SK-N-SH (cell line): ENCODE measurements around the gene C19orf33. TPM values are rescaled to one million over a fixed set of nuclear protein-coding genes. Genes with fewer than 3 reads are reported as not detected.

Source experiments
- CTCF ChIA-PET: fragments of 300-600, 350-600 bp; formaldehyde crosslinking; extraction: SDS; loops from one replicate; lab custom pipeline; 2021; lab: Yijun Ruan, JAX
- POLR2A ChIA-PET: fragments of 350-600 bp; sonication (Branson Sonifier 250); formaldehyde crosslinking; extraction: SDS; loops from one replicate; lab custom pipeline; 2020; ENCODE audit warnings: antibody characterized with exemption, inconsistent platforms; lab: Yijun Ruan, JAX
- DNase-seq: peaks from one replicate; pipeline ENCODE4 v3.0.0; 2012
- H2AFZ ChIP-seq: fragments of 200-600 bp; sonication (generic); 2 replicates; pipeline ENCODE4 v1.8.1; 2016; ENCODE audit warnings: antibody characterized with exemption, mild to moderate bottlenecking, low read depth
- H3F3A ChIP-seq: fragments of 200-600 bp; sonication (generic); replicated peaks from 2 replicates; pipeline ENCODE3; 2016; ENCODE audit warnings: antibody characterized with exemption, mild to moderate bottlenecking; ENCODE audit not compliant: insufficient read depth
- H3K27ac ChIP-seq, 2 experiments: fragments of 200-500 bp in 1 of 2; fragments of 200-600 bp in 1 of 2; sonication (Bioruptor generic) in 1 of 2; sonication (generic), shearing (Covaris generic) in 1 of 2; 2 replicates each; pipeline versions ENCODE4 v1.5.1 to v1.6.1; 2014 to 2016; ENCODE audit warnings: low read depth in 2 of 2, inconsistent platforms in 1 of 2, low read length in 1 of 2, mild to moderate bottlenecking in 1 of 2, mixed read lengths in 1 of 2
- H3K27me3 ChIP-seq: fragments of 200-600 bp; sonication (generic), shearing (Covaris generic); 2 replicates; pipeline ENCODE4 v1.6.1; 2016; ENCODE audit warnings: mixed run types; ENCODE audit not compliant: insufficient read depth
- H3K36me3 ChIP-seq, 2 experiments: fragments of 200-500 bp in 1 of 2; fragments of 200-600 bp in 1 of 2; sonication (Bioruptor generic) in 1 of 2; sonication (generic) in 1 of 2; replicated peaks in 1 of 2; 2 replicates each; pipeline versions ENCODE3 to v1.5.1; 2014 to 2016; ENCODE audit warnings: low read length in 1 of 2, mild to moderate bottlenecking in 1 of 2; ENCODE audit not compliant: insufficient read depth in 2 of 2, control insufficient read depth in 1 of 2
- H3K4me1 ChIP-seq, 2 experiments: fragments of 200-500 bp in 1 of 2; fragments of 200-600 bp in 1 of 2; sonication (Bioruptor generic) in 1 of 2; sonication (generic), shearing (Covaris generic) in 1 of 2; 2 replicates each; pipeline versions ENCODE4 v1.5.1 to v1.6.1; 2014 to 2016; ENCODE audit warnings: low read depth in 1 of 2, low read length in 1 of 2, mixed run types in 1 of 2; ENCODE audit not compliant: insufficient read depth in 2 of 2, control insufficient read depth in 1 of 2
- H3K4me2 ChIP-seq: fragments of 200-600 bp; sonication (generic), shearing (Covaris generic); 2 replicates; pipeline ENCODE4 v1.6.1; 2017; ENCODE audit warnings: mixed run types
- H3K4me3 ChIP-seq, 2 experiments: fragments of 200-500 bp in 1 of 2; fragments of 200-600 bp in 1 of 2; sonication (Bioruptor generic) in 1 of 2; sonication (generic), shearing (Covaris generic) in 1 of 2; 2 replicates each; pipeline versions ENCODE4 v1.5.1 to v1.8.1; 2014 to 2016; ENCODE audit warnings: low read depth in 2 of 2, inconsistent platforms in 1 of 2, low read length in 1 of 2, mild to moderate bottlenecking in 1 of 2, mixed read lengths in 1 of 2, moderate library complexity in 1 of 2
- H3K79me2 ChIP-seq: fragments of 200-600 bp; sonication (generic); 2 replicates; pipeline ENCODE4 v1.8.1; 2017; ENCODE audit warnings: mild to moderate bottlenecking; ENCODE audit not compliant: insufficient read depth
- H3K9ac ChIP-seq: fragments of 200-600 bp; sonication (generic); 2 replicates; pipeline ENCODE4 v1.6.1; 2017; ENCODE audit warnings: mixed run types
- H3K9me2 ChIP-seq: fragments of 200-600 bp; sonication (generic); 2 replicates; pipeline ENCODE4 v1.6.1; 2017; ENCODE audit warnings: mixed run types
- H3K9me3 ChIP-seq: fragments of 200-600 bp; sonication (generic); 2 replicates; pipeline ENCODE4 v1.6.1; 2017; ENCODE audit warnings: mixed run types, mild to moderate bottlenecking, moderate library complexity
- H4K20me1 ChIP-seq: fragments of 200-600 bp; sonication (generic); 2 replicates; pipeline ENCODE4 v1.6.1; 2017; ENCODE audit warnings: mild to moderate bottlenecking, mixed run types; ENCODE audit not compliant: insufficient read depth
- CHD2 ChIP-seq: fragments of 150-350 bp; IDR thresholded peaks from 2 replicates; pipeline ENCODE4 v1.6.1; 2018; ENCODE audit warnings: low read length; ENCODE audit not compliant: partially characterized antibody
- EZH2phosphoT487 ChIP-seq: fragments of 200-600 bp; sonication (generic); IDR thresholded peaks from 2 replicates; pipeline ENCODE4 v1.6.1; 2017; ENCODE audit warnings: low read depth, mixed run types, mild to moderate bottlenecking, antibody characterized with exemption, moderate library complexity, borderline replicate concordance
- FOXM1 ChIP-seq: IDR thresholded peaks from 2 replicates; pipeline ENCODE4 v1.4.0; 2012; ENCODE audit warnings: low read depth, mild to moderate bottlenecking
- GATA2 ChIP-seq: sonication (generic); formaldehyde crosslinking; IDR thresholded peaks from 2 replicates; pipeline ENCODE4 v1.5.0; 2020; ENCODE audit warnings: mild to moderate bottlenecking, missing genetic modification reagents
- NRF1 ChIP-seq: IDR thresholded peaks from 2 replicates; pipeline ENCODE4 v1.6.1; 2012; ENCODE audit warnings: low read depth, mild to moderate bottlenecking, low read length
- POLR2AphosphoS5 ChIP-seq: IDR thresholded peaks from 2 replicates; pipeline ENCODE4 v1.6.1; 2012; ENCODE audit warnings: low read depth, low read length
- RAD21 ChIP-seq: IDR thresholded peaks from 2 replicates; pipeline ENCODE4 v1.6.1; 2012; ENCODE audit warnings: mild to moderate bottlenecking, low read length
- RCOR1 ChIP-seq: fragments of 150-350 bp; IDR thresholded peaks from 2 replicates; pipeline ENCODE4 v1.6.1; 2017; ENCODE audit warnings: antibody characterized with exemption, low read length
- RFX5 ChIP-seq: IDR thresholded peaks from 2 replicates; pipeline ENCODE4 v1.6.1; 2012; ENCODE audit warnings: mild to moderate bottlenecking, improper control_type of control experiment, low read length
- SMC3 ChIP-seq: IDR thresholded peaks from 2 replicates; pipeline ENCODE4 v1.6.1; 2012; ENCODE audit warnings: low read depth, low read length, improper control_type of control experiment
- TCF12 ChIP-seq: IDR thresholded peaks from 2 replicates; pipeline ENCODE4 v1.4.0; 2012
- YY1 ChIP-seq: IDR thresholded peaks from 2 replicates; pipeline ENCODE4 v1.4.0; 2012; ENCODE audit warnings: low read depth, mild to moderate bottlenecking
- WGBS: methylation state at CpG from one replicate; pipeline ENCODE4 v1.1.6; 2017; ENCODE audit warnings: low lambda C conversion rate; 5-methylcytosine and 5-hydroxymethylcytosine counted together
- polyA plus RNA-seq, 3 experiments: library from polyadenylated mRNA; depleted of rRNA; stranded (reverse); fragments of >200 nt; gene quantifications; 2 replicates each; pipeline ENCODE4 v1.2.3, GENCODE V29; 2012
- TF ChIP-seq, protein P1 (sequence below): IDR thresholded peaks from 2 replicates; pipeline ENCODE4 v1.6.1; 2012; ENCODE audit warnings: mild to moderate bottlenecking, low read depth, low read length, moderate library complexity
- TF ChIP-seq, protein P2 (sequence below): fragments of 200-600 bp; sonication (generic); IDR thresholded peaks from 2 replicates; pipeline ENCODE4 v1.6.1; 2017; ENCODE audit warnings: antibody characterized with exemption, mild to moderate bottlenecking, moderate library complexity
- TF ChIP-seq, protein P3 (sequence below): IDR thresholded peaks from 2 replicates; pipeline ENCODE4 v1.4.0; 2012; ENCODE audit warnings: low read depth
- TF ChIP-seq, protein P4 (sequence below): IDR thresholded peaks from 2 replicates; pipeline ENCODE4 v1.4.0; 2012; ENCODE audit warnings: low read depth, borderline replicate concordance

The C19orf33 gene
- polyA plus RNA-seq, 1 of the 3 experiments (the other 2 are of a cell fraction), result not detected

DNA sequence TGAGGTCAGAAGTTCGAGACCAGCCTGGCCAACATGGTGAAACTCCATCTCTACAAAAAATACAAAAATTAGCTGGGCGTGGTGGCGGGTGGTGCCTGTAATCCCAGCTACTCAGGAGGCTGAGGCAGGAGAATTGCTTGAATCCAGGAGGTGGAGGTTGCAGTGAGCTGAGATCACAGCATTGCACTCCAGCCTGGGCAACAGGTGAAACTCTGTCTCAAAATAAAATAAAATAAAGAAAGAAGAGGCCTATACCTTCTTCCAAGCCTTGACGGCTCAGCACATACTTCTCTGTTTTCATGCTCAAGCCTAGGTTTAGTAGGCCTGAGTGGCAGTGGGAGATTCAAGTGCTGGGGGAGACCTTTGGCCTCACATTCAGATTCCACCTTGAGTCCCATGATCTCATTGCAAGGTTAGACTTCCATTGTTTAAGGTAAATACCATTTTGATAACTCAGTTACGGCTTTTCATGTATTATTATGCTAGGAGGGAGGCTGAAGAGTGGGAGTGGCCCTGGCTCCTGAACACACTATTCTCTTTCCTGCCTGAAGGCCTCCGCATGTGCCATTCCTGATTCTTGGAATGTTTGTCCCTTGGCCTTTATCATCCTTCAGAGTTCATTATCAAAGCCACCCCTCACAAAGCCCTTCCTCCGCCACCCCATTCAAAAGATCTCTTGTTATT lies 41.3 kb upstream of the C19orf33 start:
- no peaks in the 10 kb centered on the region for H3K9me2 ChIP-seq
- no peaks in the 10 kb centered on the region for H3K27me3 ChIP-seq
- no peak overlapping the region for H3K27ac ChIP-seq
- no peaks in the 10 kb centered on the region for H3K79me2 ChIP-seq
- H3F3A ChIP-seq, result no peaks in the 10 kb centered on the region
- H4K20me1 ChIP-seq, result no peaks in the 10 kb centered on the region
- H3K4me3 ChIP-seq, result no peak overlapping the region
- H3K4me1 ChIP-seq, result peaks cover 0 to 9% of the 10 kb centered on the region in 2 experiments; a peak in 1 of 4 replicates
- H3K36me3 ChIP-seq, result no peaks in the 10 kb centered on the region
- 95% methylated on average over 7 of the region's 7 CpGs for WGBS
- no peak overlapping the region for H3K9ac ChIP-seq
- no peaks in the 10 kb centered on the region for H3K9me3 ChIP-seq
- DNase-seq, result no peak
- H2AFZ ChIP-seq, result no peak overlapping the region
- CTCF ChIA-PET, result interaction anchor here (1.0 kb wide), 1 partner anchor 360 kb away, joined by 3 read pairs; no protein-coding TSS in a partner anchor
- POLR2A ChIA-PET, result no interaction called here
- no peak for TF ChIP-seq RCOR1
- no peak for TF ChIP-seq GATA2 (CRISPR knock-in tag)
- no peak for TF ChIP-seq POLR2AphosphoS5
- TF ChIP-seq EZH2phosphoT487, result no peak
- TF ChIP-seq, protein P1, sequence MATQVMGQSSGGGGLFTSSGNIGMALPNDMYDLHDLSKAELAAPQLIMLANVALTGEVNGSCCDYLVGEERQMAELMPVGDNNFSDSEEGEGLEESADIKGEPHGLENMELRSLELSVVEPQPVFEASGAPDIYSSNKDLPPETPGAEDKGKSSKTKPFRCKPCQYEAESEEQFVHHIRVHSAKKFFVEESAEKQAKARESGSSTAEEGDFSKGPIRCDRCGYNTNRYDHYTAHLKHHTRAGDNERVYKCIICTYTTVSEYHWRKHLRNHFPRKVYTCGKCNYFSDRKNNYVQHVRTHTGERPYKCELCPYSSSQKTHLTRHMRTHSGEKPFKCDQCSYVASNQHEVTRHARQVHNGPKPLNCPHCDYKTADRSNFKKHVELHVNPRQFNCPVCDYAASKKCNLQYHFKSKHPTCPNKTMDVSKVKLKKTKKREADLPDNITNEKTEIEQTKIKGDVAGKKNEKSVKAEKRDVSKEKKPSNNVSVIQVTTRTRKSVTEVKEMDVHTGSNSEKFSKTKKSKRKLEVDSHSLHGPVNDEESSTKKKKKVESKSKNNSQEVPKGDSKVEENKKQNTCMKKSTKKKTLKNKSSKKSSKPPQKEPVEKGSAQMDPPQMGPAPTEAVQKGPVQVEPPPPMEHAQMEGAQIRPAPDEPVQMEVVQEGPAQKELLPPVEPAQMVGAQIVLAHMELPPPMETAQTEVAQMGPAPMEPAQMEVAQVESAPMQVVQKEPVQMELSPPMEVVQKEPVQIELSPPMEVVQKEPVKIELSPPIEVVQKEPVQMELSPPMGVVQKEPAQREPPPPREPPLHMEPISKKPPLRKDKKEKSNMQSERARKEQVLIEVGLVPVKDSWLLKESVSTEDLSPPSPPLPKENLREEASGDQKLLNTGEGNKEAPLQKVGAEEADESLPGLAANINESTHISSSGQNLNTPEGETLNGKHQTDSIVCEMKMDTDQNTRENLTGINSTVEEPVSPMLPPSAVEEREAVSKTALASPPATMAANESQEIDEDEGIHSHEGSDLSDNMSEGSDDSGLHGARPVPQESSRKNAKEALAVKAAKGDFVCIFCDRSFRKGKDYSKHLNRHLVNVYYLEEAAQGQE, result no peak
- no peak for TF ChIP-seq CHD2
- no peak for TF ChIP-seq RAD21
- no peak for TF ChIP-seq RFX5
- TF ChIP-seq, protein P2, sequence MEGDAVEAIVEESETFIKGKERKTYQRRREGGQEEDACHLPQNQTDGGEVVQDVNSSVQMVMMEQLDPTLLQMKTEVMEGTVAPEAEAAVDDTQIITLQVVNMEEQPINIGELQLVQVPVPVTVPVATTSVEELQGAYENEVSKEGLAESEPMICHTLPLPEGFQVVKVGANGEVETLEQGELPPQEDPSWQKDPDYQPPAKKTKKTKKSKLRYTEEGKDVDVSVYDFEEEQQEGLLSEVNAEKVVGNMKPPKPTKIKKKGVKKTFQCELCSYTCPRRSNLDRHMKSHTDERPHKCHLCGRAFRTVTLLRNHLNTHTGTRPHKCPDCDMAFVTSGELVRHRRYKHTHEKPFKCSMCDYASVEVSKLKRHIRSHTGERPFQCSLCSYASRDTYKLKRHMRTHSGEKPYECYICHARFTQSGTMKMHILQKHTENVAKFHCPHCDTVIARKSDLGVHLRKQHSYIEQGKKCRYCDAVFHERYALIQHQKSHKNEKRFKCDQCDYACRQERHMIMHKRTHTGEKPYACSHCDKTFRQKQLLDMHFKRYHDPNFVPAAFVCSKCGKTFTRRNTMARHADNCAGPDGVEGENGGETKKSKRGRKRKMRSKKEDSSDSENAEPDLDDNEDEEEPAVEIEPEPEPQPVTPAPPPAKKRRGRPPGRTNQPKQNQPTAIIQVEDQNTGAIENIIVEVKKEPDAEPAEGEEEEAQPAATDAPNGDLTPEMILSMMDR, result no peak
- TF ChIP-seq, protein P3, sequence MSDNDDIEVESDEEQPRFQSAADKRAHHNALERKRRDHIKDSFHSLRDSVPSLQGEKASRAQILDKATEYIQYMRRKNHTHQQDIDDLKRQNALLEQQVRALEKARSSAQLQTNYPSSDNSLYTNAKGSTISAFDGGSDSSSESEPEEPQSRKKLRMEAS, result no peak
- TF ChIP-seq FOXM1, result no peak
- no peak for TF ChIP-seq NRF1
- no peak for TF ChIP-seq SMC3
- no peak for TF ChIP-seq YY1
- TF ChIP-seq TCF12, result no peak
- TF ChIP-seq, protein P4, sequence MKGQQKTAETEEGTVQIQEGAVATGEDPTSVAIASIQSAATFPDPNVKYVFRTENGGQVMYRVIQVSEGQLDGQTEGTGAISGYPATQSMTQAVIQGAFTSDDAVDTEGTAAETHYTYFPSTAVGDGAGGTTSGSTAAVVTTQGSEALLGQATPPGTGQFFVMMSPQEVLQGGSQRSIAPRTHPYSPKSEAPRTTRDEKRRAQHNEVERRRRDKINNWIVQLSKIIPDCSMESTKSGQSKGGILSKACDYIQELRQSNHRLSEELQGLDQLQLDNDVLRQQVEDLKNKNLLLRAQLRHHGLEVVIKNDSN, result no peak
- no peak overlapping the region for H3K4me2 ChIP-seq
